Right renal pelvis (tissue), 4 donors: ENCODE results near the gene HNF4A. TPM values are rescaled to one million over a fixed set of nuclear protein-coding genes. Genes with fewer than 3 reads are reported as not detected.

Experiments used
- polyA plus RNA-seq, 4 donors: library from polyadenylated mRNA; unstranded; fragments of 120-200 nt; gene quantifications; one replicate each; pipeline ENCODE4 v1.2.1, GENCODE V29; 2013; ENCODE audit not compliant: insufficient read length in 4 of 4

The HNF4A gene
- polyA plus RNA-seq, 4 donors = 42.5 to 54.4 (median 49.6) TPM

Other genes starting within 250 kb of the HNF4A start
- gene JPH2, start 168.5 kb upstream of the HNF4A start, polyA plus RNA-seq = 1 to 10 TPM; 1.3 to 2.1 (median 1.4) TPM
- gene OSER1, start 144.9 kb upstream of the HNF4A start, polyA plus RNA-seq = 10 to 100 TPM; 45.4 to 52.7 (median 51.3) TPM
- gene GDAP1L1, start 108.4 kb upstream of the HNF4A start, polyA plus RNA-seq = under 1 TPM in 3 of 4 donors, not detected in 1; 0.22 to 0.49 (median 0.33) TPM
- gene FITM2, start 44.5 kb upstream of the HNF4A start, polyA plus RNA-seq = 1 to 10 TPM; 8.3 to 9.1 (median 8.7) TPM
- under 1 TPM; 0.15 to 0.46 (median 0.25) TPM for gene R3HDML, start 18.7 kb upstream of the HNF4A start, polyA plus RNA-seq
- gene TTPAL, start 120.2 kb downstream of the HNF4A start, polyA plus RNA-seq = 10 to 100 TPM; 12.5 to 14.1 (median 13.0) TPM
- gene SERINC3, start 166.4 kb downstream of the HNF4A start, polyA plus RNA-seq = 10 to 100 TPM; 66.1 to 82.0 (median 77.4) TPM
- gene PKIG, start 226.9 kb downstream of the HNF4A start, polyA plus RNA-seq = 10 to 100 TPM; 61.2 to 73.4 (median 68.2) TPM